ENCODE measurements around the gene WDR33. TPM values are rescaled to one million over a fixed set of nuclear protein-coding genes. Genes with fewer than 3 reads are reported as not detected.

The WDR33 gene
- total and polyA plus RNA-seq, 2 of the 13 experiments (the other 11 are each of a cell fraction or from before 2014, with no cell fraction given) = 54.9 to 78.2 TPM

DNA sequence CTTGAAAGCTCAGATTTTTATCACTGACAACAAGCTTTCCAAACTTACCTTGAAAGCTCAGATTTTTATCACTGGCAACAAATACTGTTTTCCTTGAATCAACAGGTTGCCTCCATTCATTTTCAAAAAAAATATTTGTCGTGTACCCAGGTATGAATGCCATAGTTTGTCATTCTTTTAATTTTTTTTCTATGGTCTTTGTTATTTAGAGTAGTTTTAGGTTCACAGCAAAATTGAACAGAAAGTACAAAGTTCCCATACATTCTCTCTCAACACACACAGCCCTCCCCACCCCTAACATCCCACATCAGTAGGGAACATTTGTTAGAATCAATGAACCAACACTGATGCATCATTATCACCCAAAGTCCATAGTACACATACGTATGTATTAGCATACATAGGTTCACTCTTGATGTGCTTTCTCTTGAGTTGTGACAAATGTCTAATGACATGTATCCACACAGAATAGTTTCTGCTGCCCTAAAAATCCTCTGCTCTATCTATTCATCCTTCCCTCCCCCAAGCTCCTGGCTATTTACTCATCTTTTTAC lies 25.9 kb downstream of the WDR33 start (continued):
- peak; percentile 96 for TF ChIP-seq HNF4G (IDR thresholded peaks at IDR 0.05; ENCODE audit: borderline replicate concordance, low read depth, low read length)
- no peak; the same call in 1 of the 2 replicates for TF ChIP-seq HNF4G (CRISPR knock-in tag; IDR thresholded peaks at IDR 0.05; ENCODE audit: borderline replicate concordance, low read depth)
- TF ChIP-seq ZNF552 (CRISPR knock-in tag; IDR thresholded peaks at IDR 0.05; ENCODE audit: borderline replicate concordance) = no peak
- no peak for TF ChIP-seq SATB2 (CRISPR knock-in tag; IDR thresholded peaks at IDR 0.05)
- TF ChIP-seq ZNF879 (CRISPR knock-in tag; IDR thresholded peaks at IDR 0.05) = no peak
- TF ChIP-seq TCF7 (IDR thresholded peaks at IDR 0.05; ENCODE audit: low read depth) = peak; percentile 79
- TF ChIP-seq FOXK1 (CRISPR knock-in tag; IDR thresholded peaks at IDR 0.05; ENCODE audit: borderline replicate concordance, low read depth) = peak; percentile 61; the same call in 1 of the 2 replicates
- peak; percentile 52; the same call in 1 of the 2 replicates for TF ChIP-seq ZNF609 (CRISPR knock-in tag; IDR thresholded peaks at IDR 0.05; ENCODE audit: borderline replicate concordance)
- no peak for TF ChIP-seq ZNF746 (CRISPR knock-in tag; IDR thresholded peaks at IDR 0.05)
- TF ChIP-seq MED1 (CRISPR knock-in tag; IDR thresholded peaks at IDR 0.05) = peak; percentile 56; the same call in 1 of the 2 replicates
- TF ChIP-seq SYNCRIP (IDR thresholded peaks at IDR 0.05; ENCODE audit: insufficient read depth, low read depth, low read length) = no peak
- peak; percentile 80 for TF ChIP-seq KDM6A (CRISPR knock-in tag; IDR thresholded peaks at IDR 0.05; ENCODE audit: low read depth)
- no peak for TF ChIP-seq GATAD1 (CRISPR knock-in tag; IDR thresholded peaks at IDR 0.05)
- TF ChIP-seq NFIC (IDR thresholded peaks at IDR 0.05; ENCODE audit: low read length) = peak; percentile 84; the same call in 1 of the 2 replicates
- TF ChIP-seq, protein P1, sequence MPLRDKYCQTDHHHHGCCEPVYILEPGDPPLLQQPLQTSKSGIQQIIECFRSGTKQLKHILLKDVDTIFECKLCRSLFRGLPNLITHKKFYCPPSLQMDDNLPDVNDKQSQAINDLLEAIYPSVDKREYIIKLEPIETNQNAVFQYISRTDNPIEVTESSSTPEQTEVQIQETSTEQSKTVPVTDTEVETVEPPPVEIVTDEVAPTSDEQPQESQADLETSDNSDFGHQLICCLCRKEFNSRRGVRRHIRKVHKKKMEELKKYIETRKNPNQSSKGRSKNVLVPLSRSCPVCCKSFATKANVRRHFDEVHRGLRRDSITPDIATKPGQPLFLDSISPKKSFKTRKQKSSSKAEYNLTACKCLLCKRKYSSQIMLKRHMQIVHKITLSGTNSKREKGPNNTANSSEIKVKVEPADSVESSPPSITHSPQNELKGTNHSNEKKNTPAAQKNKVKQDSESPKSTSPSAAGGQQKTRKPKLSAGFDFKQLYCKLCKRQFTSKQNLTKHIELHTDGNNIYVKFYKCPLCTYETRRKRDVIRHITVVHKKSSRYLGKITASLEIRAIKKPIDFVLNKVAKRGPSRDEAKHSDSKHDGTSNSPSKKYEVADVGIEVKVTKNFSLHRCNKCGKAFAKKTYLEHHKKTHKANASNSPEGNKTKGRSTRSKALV (CRISPR knock-in tag; IDR thresholded peaks at IDR 0.05) = no peak
- TF ChIP-seq ZNF644 (CRISPR knock-in tag; IDR thresholded peaks at IDR 0.05; ENCODE audit: low read depth) = no peak
- TF ChIP-seq CBFB (CRISPR knock-in tag; IDR thresholded peaks at IDR 0.05) = no peak
- TF ChIP-seq EHMT2 (IDR thresholded peaks at IDR 0.05; ENCODE audit: borderline replicate concordance, low read depth, low read length) = 0 out of 2 replicates have a peak, but pooled peaks have one; percentile 70
- no peak for TF ChIP-seq HMGA1 (CRISPR knock-in tag; conservative IDR thresholded peaks at IDR 0.05)
- TF ChIP-seq HDAC1 (CRISPR knock-in tag; IDR thresholded peaks at IDR 0.05) = peak; percentile 40; the same call in 1 of the 2 replicates
- TF ChIP-seq ZBTB20 (CRISPR knock-in tag; IDR thresholded peaks at IDR 0.05; ENCODE audit: borderline replicate concordance, low read depth) = peak; percentile 96; the same call in 1 of the 2 replicates
- no peak for TF ChIP-seq ZNF180 (CRISPR knock-in tag; IDR thresholded peaks at IDR 0.05; ENCODE audit: borderline replicate concordance, low read depth)
- TF ChIP-seq ZNF569 (CRISPR knock-in tag; IDR thresholded peaks at IDR 0.05; ENCODE audit: borderline replicate concordance) = no peak
- TF ChIP-seq SAP130 (CRISPR knock-in tag; IDR thresholded peaks at IDR 0.05; ENCODE audit: low read depth) = peak; percentile 81
